Brain microvascular endothelial cell (primary cell): ENCODE data around the gene GRIPAP1.

Source experiments
- DNase-seq: peaks from one replicate; pipeline ENCODE4 v3.0.0-alpha.2; 2020
- H3K27ac ChIP-seq: fragments of 250-450 bp; sonication (Bioruptor Pico); 2 replicates; pipeline ENCODE4 v1.5.1; 2020; ENCODE audit warnings: mild to moderate bottlenecking, moderate library complexity
- H3K27me3 ChIP-seq: fragments of 250-450 bp; sonication (Bioruptor Pico); replicated peaks from 2 replicates; pipeline ENCODE4 v1.5.1; 2020; ENCODE audit warnings: mild to moderate bottlenecking
- H3K36me3 ChIP-seq: fragments of 250-450 bp; sonication (Bioruptor Pico); replicated peaks from 2 replicates; pipeline ENCODE4 v1.5.1; 2020; ENCODE audit warnings: mild to moderate bottlenecking
- H3K4me3 ChIP-seq: 2 replicates; pipeline ENCODE4 v1.5.1; 2011; ENCODE audit warnings: low read depth, mild to moderate bottlenecking, control low read depth, low read length, moderate library complexity
- in situ Hi-C: cut with HindIII; loops from 2 replicates; pipeline ENCODE4 v1.10.0; 2017; ENCODE audit warnings: low sequenced_read_pairs, low pct_ligation_motif_present
- TF ChIP-seq, protein P1 (sequence below): IDR thresholded peaks from 2 replicates; pipeline ENCODE4 v1.5.1; 2011; ENCODE audit warnings: low read depth, mild to moderate bottlenecking, moderate library complexity, low read length, control low read depth, inconsistent platforms; ENCODE audit errors: missing control alignments

Gene GRIPAP1

DNA sequence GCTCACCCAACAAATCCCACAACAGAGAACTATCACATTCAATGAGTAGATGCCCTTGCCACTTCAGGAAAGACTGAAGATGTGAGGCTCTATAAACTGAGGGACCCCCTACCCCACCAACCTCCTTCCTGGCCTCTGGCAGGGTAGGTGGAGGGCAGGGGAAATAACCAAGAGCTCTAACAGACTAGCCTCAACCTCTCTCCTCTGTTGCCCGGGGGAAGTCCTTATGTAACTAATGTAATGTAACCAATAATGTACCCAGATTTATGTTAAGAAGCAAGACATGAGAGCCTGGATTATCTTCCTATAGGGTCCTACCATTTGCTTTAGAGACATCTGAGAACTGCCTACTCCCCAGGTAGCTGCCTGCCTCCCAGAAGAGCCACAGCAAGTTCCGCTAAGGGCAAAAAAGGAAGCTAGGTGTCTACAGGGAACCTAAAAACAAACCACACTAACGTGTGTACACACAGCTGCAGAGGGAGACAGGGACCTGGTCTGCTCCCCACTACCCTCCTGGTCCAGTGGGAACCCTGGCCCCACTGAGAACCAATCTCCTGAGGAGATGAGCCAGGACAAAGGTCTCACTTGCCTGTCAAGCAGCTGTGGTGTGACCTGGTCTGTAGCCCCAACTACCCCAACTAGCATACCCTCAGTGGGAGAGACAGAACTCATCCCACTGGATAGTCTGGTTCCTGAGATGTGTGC lies 62.4 kb downstream of the GRIPAP1 start:
- DNase-seq = no peak
- no peak overlapping the region for H3K27ac ChIP-seq
- H3K27me3 ChIP-seq = no peaks in the 10 kb centered on the region
- peaks cover 2% of the 10 kb centered on the region for H3K36me3 ChIP-seq
- H3K4me3 ChIP-seq = no peak overlapping the region
- TF ChIP-seq, protein P1, sequence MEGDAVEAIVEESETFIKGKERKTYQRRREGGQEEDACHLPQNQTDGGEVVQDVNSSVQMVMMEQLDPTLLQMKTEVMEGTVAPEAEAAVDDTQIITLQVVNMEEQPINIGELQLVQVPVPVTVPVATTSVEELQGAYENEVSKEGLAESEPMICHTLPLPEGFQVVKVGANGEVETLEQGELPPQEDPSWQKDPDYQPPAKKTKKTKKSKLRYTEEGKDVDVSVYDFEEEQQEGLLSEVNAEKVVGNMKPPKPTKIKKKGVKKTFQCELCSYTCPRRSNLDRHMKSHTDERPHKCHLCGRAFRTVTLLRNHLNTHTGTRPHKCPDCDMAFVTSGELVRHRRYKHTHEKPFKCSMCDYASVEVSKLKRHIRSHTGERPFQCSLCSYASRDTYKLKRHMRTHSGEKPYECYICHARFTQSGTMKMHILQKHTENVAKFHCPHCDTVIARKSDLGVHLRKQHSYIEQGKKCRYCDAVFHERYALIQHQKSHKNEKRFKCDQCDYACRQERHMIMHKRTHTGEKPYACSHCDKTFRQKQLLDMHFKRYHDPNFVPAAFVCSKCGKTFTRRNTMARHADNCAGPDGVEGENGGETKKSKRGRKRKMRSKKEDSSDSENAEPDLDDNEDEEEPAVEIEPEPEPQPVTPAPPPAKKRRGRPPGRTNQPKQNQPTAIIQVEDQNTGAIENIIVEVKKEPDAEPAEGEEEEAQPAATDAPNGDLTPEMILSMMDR = no peak
- in situ Hi-C loops = no loop called here

DNA sequence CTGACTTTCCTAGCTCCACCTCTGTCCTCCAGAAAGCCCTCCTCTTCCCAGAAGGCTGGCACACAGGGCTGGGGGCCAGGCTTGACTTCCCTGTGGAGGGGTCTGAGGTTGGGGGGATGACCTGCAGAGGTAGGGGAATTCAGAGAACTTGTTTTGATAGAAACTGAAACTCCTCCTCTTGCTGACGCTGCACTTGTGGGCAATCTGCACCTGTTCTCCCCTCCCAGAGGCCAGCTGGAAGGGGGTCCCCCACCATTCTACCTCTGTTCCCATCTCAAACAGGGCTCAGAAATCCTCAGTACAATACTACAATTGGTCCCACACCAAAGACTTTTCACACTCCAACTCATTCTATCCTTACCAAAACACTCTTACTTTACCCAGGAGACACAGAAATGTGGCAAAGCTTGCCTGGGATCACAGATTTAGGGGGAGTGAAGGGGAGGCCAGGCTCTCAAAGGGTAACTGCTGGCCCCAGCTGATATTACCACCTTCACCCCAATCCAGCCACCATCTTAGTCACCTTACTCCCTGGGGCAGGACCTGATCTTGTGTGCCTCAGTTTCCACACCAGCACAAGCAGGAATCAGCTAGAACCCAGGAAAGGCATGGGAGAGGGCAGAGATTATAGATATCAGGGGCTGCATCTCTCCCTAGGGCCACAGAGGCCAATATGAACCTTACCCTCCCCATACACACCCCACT lies 63.2 kb downstream of the GRIPAP1 start:
- DNase-seq = no peak
- in situ Hi-C loops = no loop called here
- TF ChIP-seq, protein P1 = no peak
- H3K4me3 ChIP-seq = no peak overlapping the region
- peaks cover 4% of the 10 kb centered on the region for H3K36me3 ChIP-seq
- H3K27ac ChIP-seq = no peak overlapping the region
- no peaks in the 10 kb centered on the region for H3K27me3 ChIP-seq

DNA sequence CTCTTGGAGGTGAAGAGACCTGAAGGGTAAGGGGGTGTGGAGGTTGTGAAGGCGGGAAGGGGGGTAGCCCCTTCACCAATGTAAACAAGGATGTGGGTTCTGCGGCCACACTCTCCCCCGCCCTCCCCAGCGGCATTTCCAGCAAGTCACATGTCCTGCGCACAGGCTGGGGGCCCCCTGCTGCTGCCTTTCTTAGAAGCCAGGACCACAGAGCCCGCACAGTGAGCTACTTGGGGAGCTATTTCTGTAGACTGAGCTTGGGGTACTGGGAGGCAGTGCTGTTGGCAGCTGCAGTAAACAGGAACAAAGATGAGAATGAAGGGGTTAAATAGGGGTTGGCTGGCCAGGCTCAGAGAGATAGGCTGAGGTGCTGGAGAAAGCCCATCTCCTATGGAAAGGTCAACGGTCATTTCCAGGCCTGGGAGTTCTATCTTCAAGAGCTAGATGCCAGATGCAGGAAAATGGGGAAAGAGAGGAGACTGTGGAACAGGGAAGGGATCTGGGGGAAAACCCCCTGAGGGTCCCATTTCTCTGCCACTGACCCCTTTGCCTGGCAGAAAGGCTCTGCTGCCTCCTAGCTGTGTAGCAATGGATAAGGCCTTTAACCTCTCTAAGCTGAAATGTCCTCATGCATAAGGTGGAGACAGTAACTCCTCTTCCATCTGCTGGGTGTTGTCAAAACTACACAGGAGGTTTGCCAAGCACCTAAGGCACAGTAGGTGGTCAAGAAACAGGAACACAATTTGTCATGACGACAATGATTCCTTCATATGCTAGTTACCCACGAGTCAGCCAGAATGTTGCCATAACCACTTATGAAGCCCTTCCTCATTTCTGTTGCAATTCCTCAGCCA lies 64.8 kb downstream of the GRIPAP1 start:
- DNase-seq = peak; percentile 36
- TF ChIP-seq, protein P1 = peak; percentile 34
- Histone ChIP-seq H3K36me3 (peaks cover 5% of the 10 kb centered on the region), H3K4me3 (no peak overlapping the region), H3K27ac (no peak overlapping the region), H3K27me3 (no peaks in the 10 kb centered on the region)
- in situ Hi-C loops = no loop called here

DNA sequence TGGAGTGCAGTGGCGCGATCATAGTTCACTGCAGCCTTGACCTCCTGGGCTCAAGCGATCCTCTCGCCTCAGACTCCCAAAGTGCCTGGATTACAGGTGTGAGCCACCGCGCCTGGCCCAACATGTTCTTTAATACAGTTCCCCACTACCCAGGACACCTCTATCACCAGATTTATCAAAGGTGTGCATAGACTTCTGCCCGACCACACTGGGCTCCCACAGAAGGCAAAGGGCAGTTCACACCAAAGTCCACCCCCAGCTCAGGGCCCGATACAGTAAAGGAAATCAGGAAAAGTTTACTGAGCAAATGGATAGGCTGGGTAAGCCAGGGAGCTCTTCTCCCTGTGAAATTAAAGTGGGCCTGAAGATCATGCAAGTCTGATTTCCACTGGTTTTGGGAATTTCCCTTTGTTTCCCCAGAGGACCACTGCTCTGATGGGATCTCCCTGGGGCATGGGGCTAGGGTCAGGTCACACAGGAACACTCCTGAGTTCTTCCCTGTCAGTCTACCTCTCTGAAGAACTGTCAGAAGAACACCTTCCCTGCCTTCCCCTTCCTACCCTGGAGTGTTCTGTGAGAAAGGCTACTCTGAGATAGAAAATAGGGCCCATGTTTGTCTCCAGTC lies 65.5 kb downstream of the GRIPAP1 start:
- peaks cover 5% of the 10 kb centered on the region for H3K36me3 ChIP-seq
- no peak overlapping the region for H3K4me3 ChIP-seq
- DNase-seq = no peak
- H3K27me3 ChIP-seq = no peaks in the 10 kb centered on the region
- in situ Hi-C loops = no loop called here
- TF ChIP-seq, protein P1 = no peak
- H3K27ac ChIP-seq = no peak overlapping the region

DNA sequence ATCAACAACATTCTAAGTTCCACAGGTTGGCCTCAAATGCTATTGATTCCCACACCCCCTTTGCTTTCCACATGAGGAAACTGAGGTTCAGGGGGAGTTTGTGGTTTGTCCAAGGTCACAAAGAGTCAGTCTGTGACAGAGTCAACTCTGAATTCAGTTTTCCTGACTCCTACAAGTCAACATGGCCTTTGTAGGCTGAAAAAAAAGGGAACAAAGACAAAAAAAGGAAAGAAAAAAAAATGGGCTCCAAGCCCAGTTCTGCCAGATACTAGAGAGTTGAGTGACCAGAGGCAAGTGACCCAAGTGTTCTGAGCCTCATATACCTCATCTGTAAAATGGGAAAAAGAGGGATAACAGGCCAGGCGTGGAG lies 66.8 kb downstream of the GRIPAP1 start:
- Histone ChIP-seq H3K27me3 (no peaks in the 10 kb centered on the region), H3K4me3 (no peak overlapping the region), H3K36me3 (peaks cover 5% of the 10 kb centered on the region), H3K27ac (no peak overlapping the region)
- TF ChIP-seq, protein P1 = no peak
- DNase-seq = no peak
- in situ Hi-C loops = no loop called here
